GM12878 (cell line): ENCODE results near the gene PDCD11. TPM values are rescaled to one million over a fixed set of nuclear protein-coding genes. Genes with fewer than 3 reads are reported as not detected.

Source experiments
- BMI1 ChIP-seq: fragments of 450-650 bp; IDR thresholded peaks from 2 replicates; pipeline ENCODE4 v1.6.1; 2016; ENCODE audit warnings: mild to moderate bottlenecking, moderate library complexity, borderline replicate concordance
- CBFB ChIP-seq: IDR thresholded peaks from 2 replicates; pipeline ENCODE4 v1.6.1; 2016; ENCODE audit warnings: antibody characterized with exemption, low read depth
- CBX5 ChIP-seq: sonication (generic); IDR thresholded peaks from 2 replicates; pipeline ENCODE4 v1.6.1; 2016; ENCODE audit warnings: low read depth, moderate library complexity, mild to moderate bottlenecking, inconsistent platforms
- CHD2 ChIP-seq: IDR thresholded peaks from 2 replicates; pipeline ENCODE4 v1.6.1; 2011; ENCODE audit warnings: low read depth, low read length, improper control_type of control experiment, borderline replicate concordance
- CREB1 ChIP-seq: IDR thresholded peaks from 2 replicates; pipeline ENCODE4 v1.6.1; 2012; ENCODE audit warnings: low read depth, mild to moderate bottlenecking, inconsistent platforms
- CREM ChIP-seq: IDR thresholded peaks from 2 replicates; pipeline ENCODE4 v1.6.1; 2014; ENCODE audit warnings: antibody characterized with exemption, low read depth
- E2F8 ChIP-seq: fragments of 450-650 bp; IDR thresholded peaks from 2 replicates; pipeline ENCODE4 v1.6.1; 2018; ENCODE audit warnings: mild to moderate bottlenecking, low read depth, moderate library complexity; ENCODE audit not compliant: partially characterized antibody
- ESRRA ChIP-seq: IDR thresholded peaks from 2 replicates; pipeline ENCODE4 v1.6.1; 2012; ENCODE audit warnings: mild to moderate bottlenecking, low read length, improper control_type of control experiment
- FOXK2 ChIP-seq: fragments of 450-650 bp; IDR thresholded peaks from 2 replicates; pipeline ENCODE4 v1.6.1; 2017; ENCODE audit warnings: mild to moderate bottlenecking, moderate library complexity
- GABPA ChIP-seq: IDR thresholded peaks from 2 replicates; pipeline ENCODE4 v1.6.1; 2014; ENCODE audit warnings: antibody characterized with exemption, low read depth, mild to moderate bottlenecking, inconsistent platforms
- HDGF ChIP-seq: fragments of 450-650 bp; IDR thresholded peaks from 2 replicates; pipeline ENCODE4 v1.6.1; 2016; ENCODE audit warnings: antibody characterized with exemption
- IKZF2 ChIP-seq, 2 experiments: fragments of 450-650 bp; IDR thresholded peaks; 2 replicates each; pipeline ENCODE4 v1.6.1; 2017; ENCODE audit warnings: mild to moderate bottlenecking in 2 of 2, moderate library complexity in 2 of 2
- KDM1A ChIP-seq: fragments of 200-600 bp; sonication (generic); IDR thresholded peaks from 2 replicates; pipeline ENCODE4 v1.6.1; 2016; ENCODE audit warnings: borderline replicate concordance
- MTA3 ChIP-seq: IDR thresholded peaks from 2 replicates; pipeline ENCODE4 v1.6.1; 2012; ENCODE audit warnings: low read length, inconsistent platforms, borderline replicate concordance
- NBN ChIP-seq: fragments of 450-650 bp; IDR thresholded peaks from 2 replicates; pipeline ENCODE4 v1.6.1; 2016
- NFYA ChIP-seq: IDR thresholded peaks from 2 replicates; pipeline ENCODE4 v1.6.1; 2011; ENCODE audit warnings: low read depth, mild to moderate bottlenecking, low read length, improper control_type of control experiment, borderline replicate concordance
- NR2C2 ChIP-seq: IDR thresholded peaks from 2 replicates; pipeline ENCODE4 v1.6.1; 2011; ENCODE audit warnings: borderline replicate concordance, low read depth; ENCODE audit not compliant: control insufficient read depth, insufficient read length
- POU2F2 ChIP-seq: IDR thresholded peaks from 3 replicates; pipeline ENCODE4 v1.6.1; 2011; ENCODE audit warnings: low read depth, mild to moderate bottlenecking, low read length, borderline replicate concordance
- RAD21 ChIP-seq: IDR thresholded peaks from 2 replicates; pipeline ENCODE4 v1.6.1; 2011; ENCODE audit warnings: mild to moderate bottlenecking, low read depth, low read length, moderate library complexity; ENCODE audit not compliant: insufficient read depth
- RAD51 ChIP-seq: fragments of 450-650 bp; IDR thresholded peaks from 2 replicates; pipeline ENCODE4 v1.6.1; 2016; ENCODE audit warnings: moderate library complexity, mild to moderate bottlenecking, inconsistent platforms
- RUNX3 ChIP-seq: IDR thresholded peaks from 2 replicates; pipeline ENCODE4 v1.6.1; 2012; ENCODE audit warnings: low read length, inconsistent platforms
- SMAD1 ChIP-seq: fragments of 450-650 bp; IDR thresholded peaks from 2 replicates; pipeline ENCODE4 v1.6.1; 2018; ENCODE audit warnings: mild to moderate bottlenecking, low read depth; ENCODE audit not compliant: partially characterized antibody
- SMAD5 ChIP-seq: IDR thresholded peaks from 2 replicates; pipeline ENCODE4 v1.6.1; 2016; ENCODE audit warnings: antibody characterized with exemption, low read depth
- SMARCA5 ChIP-seq: fragments of 450-650 bp; IDR thresholded peaks from 2 replicates; pipeline ENCODE4 v1.6.1; 2017; ENCODE audit warnings: mild to moderate bottlenecking
- SMC3 ChIP-seq: IDR thresholded peaks from 2 replicates; pipeline ENCODE4 v1.6.1; 2011; ENCODE audit warnings: low read length, improper control_type of control experiment, borderline replicate concordance
- SPI1 ChIP-seq: IDR thresholded peaks from 2 replicates; pipeline ENCODE4 v1.6.1; 2011; ENCODE audit warnings: low read depth, mild to moderate bottlenecking, low read length, moderate library complexity, borderline replicate concordance; ENCODE audit not compliant: insufficient read depth
- TARDBP ChIP-seq: IDR thresholded peaks from 2 replicates; pipeline ENCODE4 v1.6.1; 2016; ENCODE audit warnings: borderline replicate concordance
- TCF7 ChIP-seq: IDR thresholded peaks from 2 replicates; pipeline ENCODE4 v1.6.1; 2014; ENCODE audit warnings: antibody characterized with exemption, borderline replicate concordance
- YBX1 ChIP-seq: fragments of 450-650 bp; IDR thresholded peaks from 2 replicates; pipeline ENCODE4 v1.6.1; 2016; ENCODE audit warnings: antibody characterized with exemption
- ZBTB4 ChIP-seq: fragments of 450-650 bp; formaldehyde crosslinking; IDR thresholded peaks from 2 replicates; pipeline ENCODE4 v1.4.0; 2022; ENCODE audit warnings: mild to moderate bottlenecking, moderate library complexity
- polyA plus RNA-seq, 11 experiments: library from polyadenylated mRNA; depleted of rRNA in 4 of 11; unstranded in 6 of 11; stranded (reverse) in 5 of 11; fragments of >200 nt; fragmentation: Nextera tagmentation in 4 of 11; fragmentation: Illumina TruSeq in 1 of 11; extraction: Ambion mirVana in 4 of 11; extraction: Trizol in 1 of 11; gene quantifications; 1 replicate in 1 of 11; 2 replicates in 10 of 11; pipeline versions ENCODE4 v1.2.1 to v1.2.3, GENCODE V29; 2011 to 2016; ENCODE audit warnings: inconsistent platforms in 2 of 11, missing spikeins in 2 of 11, low read depth in 1 of 11
- total RNA-seq, 4 experiments: library from RNA; depleted of rRNA in 3 of 4; stranded (reverse); fragments of >200 nt in 3 of 4; fragmentation: Illumina TruSeq in 1 of 4; extraction: Trizol in 1 of 4; gene quantifications; 2 replicates each; pipeline versions ENCODE4 v1.2.1 to v1.2.3, GENCODE V29; 2013 to 2021

Gene PDCD11
- total and polyA plus RNA-seq, 10 of the 15 experiments (the other 5 are each of a cell fraction or from before 2014, with no cell fraction given) = 13.9 to 69.7 (median 44.8) TPM

GRCh38 chr10:103416436-103417147 lies 20.2 kb downstream of the PDCD11 start (continued):
- no peak for TF ChIP-seq ZBTB4
- no peak for TF ChIP-seq SPI1
- no peak for TF ChIP-seq CHD2
- TF ChIP-seq RAD21 = peak; percentile 79
- no peak for TF ChIP-seq POU2F2
- TF ChIP-seq CBX5 = no peak
- TF ChIP-seq GABPA = no peak
- no peak for TF ChIP-seq RAD51
- TF ChIP-seq ESRRA = no peak
- no peak for TF ChIP-seq IKZF2 (IDR thresholded peaks at IDR 0.05)
- TF ChIP-seq SMARCA5 = no peak
- TF ChIP-seq NFYA = no peak
- no peak for TF ChIP-seq NR2C2
- no peak for TF ChIP-seq CREM
- TF ChIP-seq FOXK2 = no peak
- TF ChIP-seq NBN = 0 out of 2 replicates have a peak, but pooled peaks have one; percentile 22
- no peak for TF ChIP-seq TCF7
- peak; percentile 88 for TF ChIP-seq SMC3
- TF ChIP-seq SMAD1 = no peak
- TF ChIP-seq E2F8 = no peak
- TF ChIP-seq BMI1 = no peak
- TF ChIP-seq SMAD5 = no peak
- no peak for TF ChIP-seq TARDBP
- TF ChIP-seq RUNX3 = peak; percentile 63
- TF ChIP-seq HDGF = no peak
- TF ChIP-seq MTA3 = no peak
- no peak for TF ChIP-seq CBFB
- TF ChIP-seq YBX1 = no peak
- no peak for TF ChIP-seq CREB1
- no peak for TF ChIP-seq KDM1A
